ENCODE results near the gene SLC35D1.
"Not testable (repeated sequence)": the region's sequence is repeated elsewhere in the genome, so short reads cannot be mapped to it uniquely, and the experiment has no call there.

The SLC35D1 gene

GRCh38 chr1:66996018-66996682, 57.8 kb downstream of the SLC35D1 start:
- peak; percentile 51 for DNase-seq (ENCODE audit: low read depth, low spot score)
- Histone ChIP-seq H3K9ac (ENCODE audit: insufficient read length) (no peak overlapping the region), H3K27ac (no peak overlapping the region), H3K36me3 (ENCODE audit: insufficient read depth, low read length) (no peaks in the 10 kb centered on the region; the same call in 1 of the 2 replicates), H3K4me3 (no peak overlapping the region), H3K9me3 (ENCODE audit: low read depth, low read length) (no peaks in the 10 kb centered on the region)
- TF ChIP-seq FOXP2 (optimal IDR thresholded peaks at IDR 0.05; ENCODE audit: control extremely low read depth, extremely low read length, insufficient read depth): no peak
- TF ChIP-seq EZH2 (IDR thresholded peaks at IDR 0.05): no peak
- no peak for TF ChIP-seq POLR2AphosphoS5 (IDR thresholded peaks at IDR 0.05; ENCODE audit: borderline replicate concordance, low read depth, low read length)

- TF ChIP-seq POLR2AphosphoS5 (IDR thresholded peaks at IDR 0.05; ENCODE audit: borderline replicate concordance, low read depth, low read length): no peak
- no peak for TF ChIP-seq EZH2 (IDR thresholded peaks at IDR 0.05)
- TF ChIP-seq FOXP2 (optimal IDR thresholded peaks at IDR 0.05; ENCODE audit: control extremely low read depth, extremely low read length, insufficient read depth): no peak
- no peak overlapping the region for H3K9ac ChIP-seq (ENCODE audit: insufficient read length)
- H3K27ac ChIP-seq: no peak overlapping the region
- no peak overlapping the region for H3K4me3 ChIP-seq
- H3K36me3 ChIP-seq (ENCODE audit: insufficient read depth, low read length): peaks cover 13% of the 10 kb centered on the region
- H3K9me3 ChIP-seq (ENCODE audit: low read depth, low read length): no peaks in the 10 kb centered on the region
- no peak for DNase-seq (ENCODE audit: low read depth, low spot score)
Observed at GRCh38 chr1:66993076-66993475, 60.9 kb downstream of the SLC35D1 start.

- no peaks in the 10 kb centered on the region for H3K9me3 ChIP-seq (ENCODE audit: low read depth, low read length)
- no peak overlapping the region for H3K9ac ChIP-seq (ENCODE audit: insufficient read length)
- DNase-seq (ENCODE audit: low read depth, low spot score): no peak
- H3K27ac ChIP-seq: peak overlapping the region; percentile 67; the same call in 1 of the 2 replicates
- H3K4me3 ChIP-seq: no peak overlapping the region
- no peak for TF ChIP-seq FOXP2 (optimal IDR thresholded peaks at IDR 0.05; ENCODE audit: control extremely low read depth, extremely low read length, insufficient read depth)
- H3K36me3 ChIP-seq (ENCODE audit: insufficient read depth, low read length): peaks cover 79% of the 10 kb centered on the region
Observed at GRCh38 chr1:66985835-66986234, 68.1 kb downstream of the SLC35D1 start.

GRCh38 chr1:66984491-66984890, 69.5 kb downstream of the SLC35D1 start:
- H3K36me3 ChIP-seq (ENCODE audit: insufficient read depth, low read length): peaks cover 89% of the 10 kb centered on the region
- H3K4me3 ChIP-seq: no peak overlapping the region
- no peak overlapping the region for H3K27ac ChIP-seq
- TF ChIP-seq FOXP2 (optimal IDR thresholded peaks at IDR 0.05; ENCODE audit: control extremely low read depth, extremely low read length, insufficient read depth): no peak
- TF ChIP-seq EZH2 (IDR thresholded peaks at IDR 0.05): no peak
- TF ChIP-seq POLR2AphosphoS5 (IDR thresholded peaks at IDR 0.05; ENCODE audit: borderline replicate concordance, low read depth, low read length): no peak
- DNase-seq (ENCODE audit: low read depth, low spot score): no peak
- no peaks in the 10 kb centered on the region for H3K9me3 ChIP-seq (ENCODE audit: low read depth, low read length)
- no peak overlapping the region for H3K9ac ChIP-seq (ENCODE audit: insufficient read length)

GRCh38 chr1:66982561-66983260, 71.2 kb downstream of the SLC35D1 start:
- Histone ChIP-seq H3K4me3 (no peak overlapping the region), H3K9me3 (ENCODE audit: low read depth, low read length) (no peaks in the 10 kb centered on the region), H3K9ac (ENCODE audit: insufficient read length) (no peak overlapping the region), H3K27ac (no peak overlapping the region), H3K36me3 (ENCODE audit: insufficient read depth, low read length) (peaks cover 87% of the 10 kb centered on the region)
- TF ChIP-seq FOXP2 (optimal IDR thresholded peaks at IDR 0.05; ENCODE audit: control extremely low read depth, extremely low read length, insufficient read depth) (no peak), EZH2 (IDR thresholded peaks at IDR 0.05) (no peak), POLR2AphosphoS5 (IDR thresholded peaks at IDR 0.05; ENCODE audit: borderline replicate concordance, low read depth, low read length) (no peak)
- no peak for DNase-seq (ENCODE audit: low read depth, low spot score)

- Histone ChIP-seq H3K4me3 (no peak overlapping the region), H3K9me3 (ENCODE audit: low read depth, low read length) (no peaks in the 10 kb centered on the region), H3K27ac (no peak overlapping the region), H3K36me3 (ENCODE audit: insufficient read depth, low read length) (peaks cover 86% of the 10 kb centered on the region), H3K9ac (ENCODE audit: insufficient read length) (no peak overlapping the region)
- TF ChIP-seq POLR2AphosphoS5 (IDR thresholded peaks at IDR 0.05; ENCODE audit: borderline replicate concordance, low read depth, low read length) (no peak), EZH2 (IDR thresholded peaks at IDR 0.05) (no peak), FOXP2 (optimal IDR thresholded peaks at IDR 0.05; ENCODE audit: control extremely low read depth, extremely low read length, insufficient read depth) (no peak)
- DNase-seq (ENCODE audit: low read depth, low spot score): no peak
Observed at GRCh38 chr1:66981679-66982078, 72.3 kb downstream of the SLC35D1 start.

GRCh38 chr1:66980745-66981367, 73.1 kb downstream of the SLC35D1 start:
- Histone ChIP-seq H3K36me3 (ENCODE audit: insufficient read depth, low read length) (peaks cover 82% of the 10 kb centered on the region), H3K4me3 (no peak overlapping the region), H3K9me3 (ENCODE audit: low read depth, low read length) (no peaks in the 10 kb centered on the region), H3K9ac (ENCODE audit: insufficient read length) (no peak overlapping the region), H3K27ac (no peak overlapping the region)
- TF ChIP-seq POLR2AphosphoS5 (IDR thresholded peaks at IDR 0.05; ENCODE audit: borderline replicate concordance, low read depth, low read length) (no peak), EZH2 (IDR thresholded peaks at IDR 0.05) (no peak), FOXP2 (optimal IDR thresholded peaks at IDR 0.05; ENCODE audit: control extremely low read depth, extremely low read length, insufficient read depth) (no peak)
- DNase-seq (ENCODE audit: low read depth, low spot score): no peak

GRCh38 chr1:66979621-66980020, 74.3 kb downstream of the SLC35D1 start:
- not testable (repeated sequence) for H3K9ac ChIP-seq (ENCODE audit: insufficient read length); H3K9me3 ChIP-seq (ENCODE audit: low read depth, low read length); H3K4me3 ChIP-seq; DNase-seq (ENCODE audit: low read depth, low spot score); H3K27ac ChIP-seq
- peaks cover 84% of the 10 kb centered on the region for H3K36me3 ChIP-seq (ENCODE audit: insufficient read depth, low read length)
